Measurements from ENCODE around the gene SGMS2. TPM values are rescaled to one million over a fixed set of nuclear protein-coding genes. Genes with fewer than 3 reads are reported as not detected.

SGMS2 gene
- total and polyA plus RNA-seq, 2 donors (not counting 1 experiment from before 2014, with no cell fraction given), result 0.12 TPM; not detected in 1

GRCh38 chr4:107885865-107886264 is 61.1 kb downstream of the SGMS2 start:
- Histone ChIP-seq H3K27me3 (replicated peaks in 1 of 4; ENCODE audit: control extremely low read depth in 1 of 4, control insufficient read depth in 3 of 4, insufficient read depth in 4 of 4, low read length in 3 of 4) (no peaks in the 10 kb centered on the region), H3K4me3 (ENCODE audit: control extremely low read depth in 1 of 5, extremely low read depth in 1 of 5, insufficient read depth in 1 of 5, low read depth in 2 of 5, low read length in 4 of 5) (no peak overlapping the region), H3K79me2 (ENCODE audit: control insufficient read depth, insufficient read depth, low read length) (no peaks in the 10 kb centered on the region), H3K9me3 (ENCODE audit: control extremely low read depth in 1 of 3, control insufficient read depth in 2 of 3, insufficient read depth in 1 of 3, low read length in 2 of 3) (peaks cover 0 to 9% (median 1%) of the 10 kb centered on the region in 3 donors), H3K36me3 (replicated peaks in 1 of 2; ENCODE audit: control extremely low read depth in 1 of 2, control insufficient read depth in 1 of 2, extremely low read depth in 1 of 2, insufficient read depth in 2 of 2, low read length in 1 of 2) (no peaks in the 10 kb centered on the region), H3K27ac (ENCODE audit: low read length in 2 of 2) (no peak overlapping the region), H3K4me1 (ENCODE audit: control insufficient read depth in 2 of 2, insufficient read depth in 2 of 2, low read length in 2 of 2) (no peaks in the 10 kb centered on the region), H3K4me2 (replicated peaks; ENCODE audit: low read depth, low read length, poor library complexity, severe bottlenecking) (no peak overlapping the region), H2AFZ (ENCODE audit: insufficient read depth, low read depth, low read length, poor library complexity, severe bottlenecking) (no peak overlapping the region), H4K20me1 (ENCODE audit: control insufficient read depth, insufficient read depth, low read length, poor library complexity, severe bottlenecking) (no peaks in the 10 kb centered on the region), H3K9ac (ENCODE audit: low read length) (no peak overlapping the region)
- ATAC-seq (ENCODE audit: low read depth) (no peak), DNase-seq (no peak)
- Mint-ChIP-seq H3K27me3 (peaks cover 8% of the 10 kb centered on the region), H3K9me3 (ENCODE audit: insufficient read depth) (no peaks in the 10 kb centered on the region), H3K4me3 (no peak overlapping the region), H3K27ac (no peak overlapping the region), H3K4me1 (no peaks in the 10 kb centered on the region)
- POLR2A ChIA-PET, result no interaction called here
- intact Hi-C loops (cut with micrococcal nuclease), result no loop called here
- TF ChIP-seq CTCF (IDR thresholded peaks at IDR 0.05), result no peak
- TF ChIP-seq EZH2 (IDR thresholded peaks at IDR 0.05; ENCODE audit: borderline replicate concordance, insufficient read depth, low read depth, low read length, poor library complexity, severe bottlenecking), result no peak
- CTCF ChIA-PET, result no interaction called here

- ATAC-seq (ENCODE audit: low read depth) (no peak), DNase-seq (no peak)
- Histone ChIP-seq H3K4me3 (ENCODE audit: control extremely low read depth in 1 of 5, extremely low read depth in 1 of 5, insufficient read depth in 1 of 5, low read depth in 2 of 5, low read length in 4 of 5) (no peak overlapping the region), H3K79me2 (ENCODE audit: control insufficient read depth, insufficient read depth, low read length) (no peaks in the 10 kb centered on the region), H3K9me3 (ENCODE audit: control extremely low read depth in 1 of 3, control insufficient read depth in 2 of 3, insufficient read depth in 1 of 3, low read length in 2 of 3) (peaks cover 0 to 9% (median 1%) of the 10 kb centered on the region in 3 donors), H3K9ac (ENCODE audit: low read length) (no peak overlapping the region), H3K27ac (ENCODE audit: low read length in 2 of 2) (no peak overlapping the region), H4K20me1 (ENCODE audit: control insufficient read depth, insufficient read depth, low read length, poor library complexity, severe bottlenecking) (no peaks in the 10 kb centered on the region), H3K36me3 (replicated peaks in 1 of 2; ENCODE audit: control extremely low read depth in 1 of 2, control insufficient read depth in 1 of 2, extremely low read depth in 1 of 2, insufficient read depth in 2 of 2, low read length in 1 of 2) (no peaks in the 10 kb centered on the region), H3K27me3 (replicated peaks in 1 of 4; ENCODE audit: control extremely low read depth in 1 of 4, control insufficient read depth in 3 of 4, insufficient read depth in 4 of 4, low read length in 3 of 4) (no peaks in the 10 kb centered on the region), H2AFZ (ENCODE audit: insufficient read depth, low read depth, low read length, poor library complexity, severe bottlenecking) (no peak overlapping the region), H3K4me1 (ENCODE audit: control insufficient read depth in 2 of 2, insufficient read depth in 2 of 2, low read length in 2 of 2) (no peaks in the 10 kb centered on the region), H3K4me2 (replicated peaks; ENCODE audit: low read depth, low read length, poor library complexity, severe bottlenecking) (no peak overlapping the region)
- ChIA-PET CTCF (no interaction called here), POLR2A (no interaction called here)
- Mint-ChIP-seq H3K4me1 (no peaks in the 10 kb centered on the region), H3K27ac (no peak overlapping the region), H3K27me3 (peaks cover 5% of the 10 kb centered on the region), H3K9me3 (ENCODE audit: insufficient read depth) (no peaks in the 10 kb centered on the region), H3K4me3 (no peak overlapping the region)
- intact Hi-C loops (cut with micrococcal nuclease), result no loop called here
- no CpG with 5 or more reads among the region's 2 CpGs for WGBS (ENCODE audit: insufficient coverage)
- TF ChIP-seq CTCF (IDR thresholded peaks at IDR 0.05), result no peak
- TF ChIP-seq EZH2 (IDR thresholded peaks at IDR 0.05; ENCODE audit: borderline replicate concordance, insufficient read depth, low read depth, low read length, poor library complexity, severe bottlenecking), result no peak
These were observed 63.5 kb downstream of the SGMS2 start for GRCh38 chr4:107888237-107888636.

All from B cell (primary cell).